PC-9 (cell line): ENCODE data around the gene NEU1. TPM values are rescaled to one million over a fixed set of nuclear protein-coding genes. Genes with fewer than 3 reads are reported as not detected.
"Not testable (repeated sequence)": the region's sequence is repeated elsewhere in the genome, so short reads cannot be mapped to it uniquely, and the experiment has no call there.

Source experiments
- BruUV-seq: library from RNA; stranded (reverse); fragments of 400-500 nt; replicated peaks from 2 replicates; lab custom pipeline; 2021; lab: Mats Ljungman, UMichigan
- CTCF ChIA-PET: fragments of 300-600 bp; sonication (Branson Sonifier 250); formaldehyde crosslinking; loops from one replicate; lab custom pipeline; 2022; ENCODE audit warnings: antibody characterized with exemption; lab: Charles Lee
- POLR2A ChIA-PET: fragments of 300-600 bp; sonication (Branson Sonifier 250); formaldehyde crosslinking; loops from one replicate; lab custom pipeline; 2022; ENCODE audit warnings: antibody characterized with exemption; ENCODE audit not compliant: unreplicated experiment; lab: Charles Lee
- DNase-seq, 2 experiments: peaks; one replicate each; pipeline versions ENCODE4 v3.0.0 to v3.0.0-alpha.2; 2015 to 2022; ENCODE audit warnings: mixed read lengths in 1 of 2
- H2AFZ ChIP-seq: fragments of 200-600 bp; sonication (generic); 2 replicates; pipeline ENCODE4 v1.8.1; 2017; ENCODE audit warnings: antibody characterized with exemption
- H3F3A ChIP-seq: fragments of 200-600 bp; sonication (generic); 2 replicates; pipeline ENCODE4 v1.8.1; 2017; ENCODE audit warnings: antibody characterized with exemption, mild to moderate bottlenecking, low read depth; ENCODE audit not compliant: insufficient read depth
- H3K27ac ChIP-seq: fragments of 200-600 bp; sonication (generic); 2 replicates; pipeline ENCODE4 v1.6.1; 2016; ENCODE audit warnings: mixed run types
- H3K27me3 ChIP-seq: fragments of 200-600 bp; sonication (generic); 2 replicates; pipeline ENCODE4 v1.6.1; 2016; ENCODE audit warnings: low read depth, mixed run types; ENCODE audit not compliant: insufficient read depth
- H3K36me3 ChIP-seq: fragments of 200-600 bp; sonication (generic); 2 replicates; pipeline ENCODE4 v1.6.1; 2016; ENCODE audit warnings: low read depth, mixed run types
- H3K4me1 ChIP-seq: fragments of 200-600 bp; sonication (generic); replicated peaks from 2 replicates; pipeline ENCODE4 v1.6.1; 2016; ENCODE audit warnings: mixed run types; ENCODE audit not compliant: insufficient read depth
- H3K4me2 ChIP-seq: fragments of 200-600 bp; sonication (generic); 2 replicates; pipeline ENCODE4 v1.6.1; 2017; ENCODE audit warnings: mixed run types
- H3K4me3 ChIP-seq: fragments of 200-600 bp; sonication (generic); 2 replicates; pipeline ENCODE4 v1.6.1; 2016; ENCODE audit warnings: mixed run types
- H3K79me2 ChIP-seq: fragments of 200-600 bp; sonication (generic); 2 replicates; pipeline ENCODE4 v1.6.1; 2017; ENCODE audit warnings: low read depth, mixed run types
- H3K9me2 ChIP-seq: fragments of 200-600 bp; sonication (generic); 2 replicates; pipeline ENCODE4 v1.8.1; 2017; ENCODE audit warnings: mild to moderate bottlenecking; ENCODE audit not compliant: insufficient read depth
- H3K9me3 ChIP-seq: fragments of 200-600 bp; sonication (generic); 2 replicates; pipeline ENCODE4 v1.8.1; 2016; ENCODE audit warnings: low read depth; ENCODE audit not compliant: insufficient read depth
- H4K20me1 ChIP-seq: fragments of 200-600 bp; sonication (generic); 2 replicates; pipeline ENCODE4 v1.8.1; 2017; ENCODE audit not compliant: insufficient read depth
- CTCF ChIP-seq: fragments of 200-600 bp; sonication (generic); conservative IDR thresholded peaks from 2 replicates; pipeline ENCODE4 v1.6.1; 2017; ENCODE audit warnings: mixed run types, antibody characterized with exemption, mild to moderate bottlenecking, moderate library complexity
- EZH2 ChIP-seq: fragments of 200-600 bp; sonication (generic); IDR thresholded peaks from 2 replicates; pipeline ENCODE4 v1.8.0; 2017; ENCODE audit warnings: antibody characterized with exemption, low read depth
- intact Hi-C: fragments of 100-400 bp; cut with micrococcal nuclease; formaldehyde crosslinking; loops from one replicate; pipeline ENCODE4 v1.10.0; 2022; ENCODE audit not compliant: unreplicated experiment
- total RNA-seq: library from RNA; stranded (reverse); gene quantifications from 2 replicates; pipeline ENCODE4 v1.2.3, GENCODE V29; 2021

The NEU1 gene
- total RNA-seq, 1 experiment from 2014 or later: 23.4 TPM

DNA sequence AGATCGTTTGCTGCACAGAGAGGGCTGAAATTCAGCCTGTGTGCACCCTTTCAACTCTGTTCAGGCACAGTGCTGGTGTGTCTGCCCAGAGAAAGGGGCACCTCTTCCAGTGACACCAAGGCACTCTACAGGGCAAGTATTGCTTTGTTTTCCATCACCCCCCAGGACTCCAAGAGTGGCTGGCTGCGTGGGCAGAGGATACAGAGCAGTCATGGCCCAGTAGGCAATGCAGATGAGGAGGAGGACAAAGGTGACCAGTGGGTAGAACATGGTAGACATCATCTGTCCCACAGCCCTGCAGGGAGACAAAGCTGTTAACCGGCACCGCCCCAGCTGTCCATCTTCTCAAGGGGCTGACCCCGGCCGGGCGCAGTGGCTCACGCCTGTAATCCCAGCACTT is 6.7 kb upstream of the NEU1 start:
- no peaks in the 10 kb centered on the region for H4K20me1 ChIP-seq
- ChIA-PET CTCF (no interaction called here), POLR2A (no interaction called here)
- intact Hi-C loops: no loop called here
- peaks cover 24% of the 10 kb centered on the region for H3K4me1 ChIP-seq
- no peaks in the 10 kb centered on the region for H3K36me3 ChIP-seq
- no peaks in the 10 kb centered on the region for H3K9me3 ChIP-seq
- H3K27ac ChIP-seq: no peak overlapping the region
- no peaks in the 10 kb centered on the region for H3K9me2 ChIP-seq
- H3F3A ChIP-seq: peaks cover 13% of the 10 kb centered on the region
- TF ChIP-seq EZH2 (no peak), CTCF (no peak)
- no peaks in the 10 kb centered on the region for H3K79me2 ChIP-seq
- DNase-seq: no peak
- no peak overlapping the region for H3K4me2 ChIP-seq
- H3K27me3 ChIP-seq: no peaks in the 10 kb centered on the region
- BruUV-seq: no TSS peak
- H3K4me3 ChIP-seq: no peak overlapping the region
- no peak overlapping the region for H2AFZ ChIP-seq

GRCh38 chr6:31868658-31868971 is 6.0 kb upstream of the NEU1 start:
- H3K4me3 ChIP-seq, H3K36me3 ChIP-seq, H3K9me2 ChIP-seq, H3K9me3 ChIP-seq, DNase-seq, BruUV-seq, H3K27ac ChIP-seq, H2AFZ ChIP-seq, H3K4me2 ChIP-seq, intact Hi-C loops, H3K27me3 ChIP-seq, H3K79me2 ChIP-seq, H4K20me1 ChIP-seq: not testable (repeated sequence)
- H3F3A ChIP-seq: peaks cover 16% of the 10 kb centered on the region
- POLR2A ChIA-PET: interaction anchor here (0.6 kb wide), 1 partner anchor 17 kb away, joined by 4 read pairs; no protein-coding TSS in a partner anchor
- H3K4me1 ChIP-seq: peaks cover 20% of the 10 kb centered on the region
- CTCF ChIA-PET: interaction anchor here (0.6 to 1.1 kb wide), 2 partner anchors 30 to 94 kb away, joined by 3 read pairs; no protein-coding TSS in a partner anchor

DNA sequence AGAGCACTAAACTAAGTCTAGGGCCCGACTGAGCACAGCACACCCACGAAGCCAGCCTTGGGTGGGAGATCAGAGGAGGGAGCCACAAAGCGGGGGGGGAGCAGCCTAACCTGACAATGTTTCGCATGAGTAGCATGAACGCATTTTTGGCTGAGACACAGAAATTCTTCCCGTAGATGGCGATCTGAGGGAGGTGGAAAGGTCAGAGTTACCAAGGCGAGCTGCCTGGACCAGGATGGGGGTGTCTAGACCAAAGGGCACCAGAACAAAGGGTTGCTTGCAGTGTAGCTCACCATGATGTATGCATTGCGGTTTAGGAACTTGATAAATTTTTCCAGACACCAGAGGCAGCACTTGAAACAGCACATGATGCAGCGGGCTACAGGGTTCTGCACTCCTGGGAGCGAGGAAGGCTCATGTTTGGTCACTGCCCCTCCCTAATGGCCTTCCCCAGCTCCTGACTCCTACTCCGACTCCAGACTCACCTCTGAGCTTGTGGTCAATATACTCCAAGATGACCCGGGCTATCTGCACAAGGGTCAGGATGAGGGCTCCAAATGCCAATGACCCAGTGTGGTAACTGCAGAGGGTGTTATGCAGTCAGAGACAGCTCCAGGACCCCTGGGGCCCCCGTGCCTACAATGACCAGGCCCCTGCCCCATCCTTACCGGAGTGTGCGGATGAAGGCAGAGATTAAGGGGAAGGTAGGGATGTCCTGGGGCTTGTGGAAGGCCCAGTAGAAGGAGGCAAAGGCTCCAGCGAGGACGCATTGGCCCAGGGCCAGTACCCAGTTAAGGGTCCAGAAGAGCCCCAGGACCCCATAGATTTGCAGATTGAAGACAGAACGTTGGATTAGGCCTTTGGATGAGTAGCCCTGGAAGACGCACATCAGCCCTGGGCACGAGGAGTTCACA is 2.8 kb upstream of the NEU1 start:
- Histone ChIP-seq H3K9me3 (no peaks in the 10 kb centered on the region), H4K20me1 (no peaks in the 10 kb centered on the region), H2AFZ (no peak overlapping the region), H3K79me2 (no peaks in the 10 kb centered on the region), H3K36me3 (no peaks in the 10 kb centered on the region), H3K4me2 (peak overlapping the region; percentile 17), H3K4me1 (peaks cover 23% of the 10 kb centered on the region), H3K4me3 (no peak overlapping the region), H3K27me3 (no peaks in the 10 kb centered on the region), H3F3A (peaks cover 22% of the 10 kb centered on the region), H3K9me2 (no peaks in the 10 kb centered on the region), H3K27ac (no peak overlapping the region)
- BruUV-seq: no TSS peak
- TF ChIP-seq EZH2: no peak
- no peak for TF ChIP-seq CTCF
- CTCF ChIA-PET: no interaction called here
- DNase-seq: no peak
- intact Hi-C loops: no loop called here
- POLR2A ChIA-PET: interaction anchor here (0.6 to 0.7 kb wide), 2 partner anchors 218 to 229 kb away, joined by 4 read pairs; no protein-coding TSS in a partner anchor
